Lower leg skin (tissue), 3 donors: ENCODE data around the gene PRELID2.

Source experiments
- CTCF ChIP-seq, 3 donors: fragments of 450-650 bp; IDR thresholded peaks; one replicate each; pipeline ENCODE4 v1.5.1; 2016; ENCODE audit warnings: antibody characterized with exemption in 3 of 3, mild to moderate bottlenecking in 3 of 3, moderate library complexity in 2 of 3
- POLR2A ChIP-seq, 2 donors: fragments of 450-650 bp; IDR thresholded peaks; one replicate each; pipeline ENCODE4 v1.6.1; 2016 to 2017; ENCODE audit warnings: antibody characterized with exemption in 2 of 2, mild to moderate bottlenecking in 1 of 2, moderate library complexity in 1 of 2

GRCh38 chr5:145775893-145776444 is 59.2 kb downstream of the PRELID2 start:
- TF ChIP-seq CTCF (IDR thresholded peaks at IDR 0.05) (no peak), POLR2A (IDR thresholded peaks at IDR 0.05) (no peak)
